Activated naive CD4-positive, alpha-beta T cell treated with Interleukin-2 at 50 U/mL for 16 hours (primary cell): Measurements from ENCODE around the gene NUP133.
"Not testable (repeated sequence)": the region's sequence is repeated elsewhere in the genome, so short reads cannot be mapped to it uniquely, and the experiment has no call there.

ENCODE experiments used
- DNase-seq: peaks from one replicate; pipeline ENCODE4 v3.0.0-alpha.2; 2020

NUP133 gene

GRCh38 chr1:229508823-229509337 lies 739 bp upstream of the NUP133 start:
- DNase-seq = no peak

- DNase-seq = no peak
Measured at GRCh38 chr1:229507502-229507901, 639 bp downstream of the NUP133 start.

- no peak for DNase-seq
Measured at GRCh38 chr1:229506633-229507032, 1.5 kb downstream of the NUP133 start.

- DNase-seq = no peak
Measured at GRCh38 chr1:229495782-229496181, 12.4 kb downstream of the NUP133 start.

- DNase-seq = no peak
Measured at GRCh38 chr1:229487181-229487580, 21.0 kb downstream of the NUP133 start.

- DNase-seq = no peak
Measured at GRCh38 chr1:229485318-229485717, 22.8 kb downstream of the NUP133 start.

GRCh38 chr1:229482511-229482910 lies 25.6 kb downstream of the NUP133 start:
- DNase-seq = no peak

- no peak for DNase-seq
Measured at GRCh38 chr1:229480495-229480894, 27.6 kb downstream of the NUP133 start.

- DNase-seq = no peak
Measured at GRCh38 chr1:229479660-229480399, 28.3 kb downstream of the NUP133 start.

- DNase-seq = no peak
Measured at GRCh38 chr1:229478852-229479251, 29.3 kb downstream of the NUP133 start.

- not testable (repeated sequence) for DNase-seq
Measured at GRCh38 chr1:229475859-229476258, 32.3 kb downstream of the NUP133 start.

- DNase-seq = no peak
Measured at GRCh38 chr1:229474509-229474908, 33.6 kb downstream of the NUP133 start.

- no peak for DNase-seq
Measured at GRCh38 chr1:229471175-229471574, 37.0 kb downstream of the NUP133 start.

GRCh38 chr1:229470406-229471043 lies 37.6 kb downstream of the NUP133 start:
- no peak for DNase-seq

GRCh38 chr1:229466887-229467286 lies 41.3 kb downstream of the NUP133 start:
- DNase-seq = no peak

- DNase-seq = no peak
Measured at GRCh38 chr1:229464672-229465071, 43.5 kb downstream of the NUP133 start.

GRCh38 chr1:229461032-229461668 lies 47.0 kb downstream of the NUP133 start:
- DNase-seq = no peak

GRCh38 chr1:229459815-229460214 lies 48.3 kb downstream of the NUP133 start:
- DNase-seq = no peak

GRCh38 chr1:229457436-229457835 lies 50.7 kb downstream of the NUP133 start:
- DNase-seq = no peak

GRCh38 chr1:229456016-229456415 lies 52.1 kb downstream of the NUP133 start:
- no peak for DNase-seq

- no peak for DNase-seq
Measured at GRCh38 chr1:229454056-229454455, 54.1 kb downstream of the NUP133 start.

GRCh38 chr1:229452956-229453801 lies 55.0 kb downstream of the NUP133 start:
- DNase-seq = no peak

GRCh38 chr1:229448845-229449244 lies 59.3 kb downstream of the NUP133 start:
- no peak for DNase-seq
